Measurements from ENCODE around the gene ZFP36L2. TPM values are rescaled to one million over a fixed set of nuclear protein-coding genes. Genes with fewer than 3 reads are reported as not detected.
A peak's percentile ranks its signal among the peaks of the same experiment; 100 is the strongest.

Gene ZFP36L2
- total and polyA plus RNA-seq, 9 of the 15 experiments (the other 6 are each of a cell fraction or from before 2014, with no cell fraction given), result 4.1 to 60.6 (median 20.3) TPM

DNA sequence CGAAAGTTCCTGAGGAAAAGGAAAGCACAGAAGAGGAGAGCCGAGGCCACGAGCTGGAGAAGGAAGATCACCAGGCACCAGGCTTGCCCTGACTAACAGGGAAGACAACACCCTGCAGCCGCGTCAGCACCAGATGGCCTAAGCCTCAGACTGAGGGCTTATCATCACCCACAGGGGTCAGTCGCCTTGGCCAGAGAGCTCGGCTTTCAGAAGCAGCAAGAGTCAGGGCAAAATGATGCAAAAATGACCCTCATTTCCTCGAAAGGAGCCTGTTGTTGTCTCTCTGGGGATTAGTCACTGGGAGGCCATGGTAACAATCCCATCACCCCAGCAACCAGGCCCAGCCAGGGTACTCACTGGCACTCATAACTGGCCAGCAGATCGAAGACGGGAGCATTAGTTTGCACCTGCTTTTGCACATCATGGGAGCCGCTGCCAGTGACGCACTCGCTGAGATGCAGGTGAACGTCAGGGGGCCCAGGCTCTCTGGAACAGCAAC, 42.7 kb upstream of the ZFP36L2 start (continued):
- TF ChIP-seq, protein P1, sequence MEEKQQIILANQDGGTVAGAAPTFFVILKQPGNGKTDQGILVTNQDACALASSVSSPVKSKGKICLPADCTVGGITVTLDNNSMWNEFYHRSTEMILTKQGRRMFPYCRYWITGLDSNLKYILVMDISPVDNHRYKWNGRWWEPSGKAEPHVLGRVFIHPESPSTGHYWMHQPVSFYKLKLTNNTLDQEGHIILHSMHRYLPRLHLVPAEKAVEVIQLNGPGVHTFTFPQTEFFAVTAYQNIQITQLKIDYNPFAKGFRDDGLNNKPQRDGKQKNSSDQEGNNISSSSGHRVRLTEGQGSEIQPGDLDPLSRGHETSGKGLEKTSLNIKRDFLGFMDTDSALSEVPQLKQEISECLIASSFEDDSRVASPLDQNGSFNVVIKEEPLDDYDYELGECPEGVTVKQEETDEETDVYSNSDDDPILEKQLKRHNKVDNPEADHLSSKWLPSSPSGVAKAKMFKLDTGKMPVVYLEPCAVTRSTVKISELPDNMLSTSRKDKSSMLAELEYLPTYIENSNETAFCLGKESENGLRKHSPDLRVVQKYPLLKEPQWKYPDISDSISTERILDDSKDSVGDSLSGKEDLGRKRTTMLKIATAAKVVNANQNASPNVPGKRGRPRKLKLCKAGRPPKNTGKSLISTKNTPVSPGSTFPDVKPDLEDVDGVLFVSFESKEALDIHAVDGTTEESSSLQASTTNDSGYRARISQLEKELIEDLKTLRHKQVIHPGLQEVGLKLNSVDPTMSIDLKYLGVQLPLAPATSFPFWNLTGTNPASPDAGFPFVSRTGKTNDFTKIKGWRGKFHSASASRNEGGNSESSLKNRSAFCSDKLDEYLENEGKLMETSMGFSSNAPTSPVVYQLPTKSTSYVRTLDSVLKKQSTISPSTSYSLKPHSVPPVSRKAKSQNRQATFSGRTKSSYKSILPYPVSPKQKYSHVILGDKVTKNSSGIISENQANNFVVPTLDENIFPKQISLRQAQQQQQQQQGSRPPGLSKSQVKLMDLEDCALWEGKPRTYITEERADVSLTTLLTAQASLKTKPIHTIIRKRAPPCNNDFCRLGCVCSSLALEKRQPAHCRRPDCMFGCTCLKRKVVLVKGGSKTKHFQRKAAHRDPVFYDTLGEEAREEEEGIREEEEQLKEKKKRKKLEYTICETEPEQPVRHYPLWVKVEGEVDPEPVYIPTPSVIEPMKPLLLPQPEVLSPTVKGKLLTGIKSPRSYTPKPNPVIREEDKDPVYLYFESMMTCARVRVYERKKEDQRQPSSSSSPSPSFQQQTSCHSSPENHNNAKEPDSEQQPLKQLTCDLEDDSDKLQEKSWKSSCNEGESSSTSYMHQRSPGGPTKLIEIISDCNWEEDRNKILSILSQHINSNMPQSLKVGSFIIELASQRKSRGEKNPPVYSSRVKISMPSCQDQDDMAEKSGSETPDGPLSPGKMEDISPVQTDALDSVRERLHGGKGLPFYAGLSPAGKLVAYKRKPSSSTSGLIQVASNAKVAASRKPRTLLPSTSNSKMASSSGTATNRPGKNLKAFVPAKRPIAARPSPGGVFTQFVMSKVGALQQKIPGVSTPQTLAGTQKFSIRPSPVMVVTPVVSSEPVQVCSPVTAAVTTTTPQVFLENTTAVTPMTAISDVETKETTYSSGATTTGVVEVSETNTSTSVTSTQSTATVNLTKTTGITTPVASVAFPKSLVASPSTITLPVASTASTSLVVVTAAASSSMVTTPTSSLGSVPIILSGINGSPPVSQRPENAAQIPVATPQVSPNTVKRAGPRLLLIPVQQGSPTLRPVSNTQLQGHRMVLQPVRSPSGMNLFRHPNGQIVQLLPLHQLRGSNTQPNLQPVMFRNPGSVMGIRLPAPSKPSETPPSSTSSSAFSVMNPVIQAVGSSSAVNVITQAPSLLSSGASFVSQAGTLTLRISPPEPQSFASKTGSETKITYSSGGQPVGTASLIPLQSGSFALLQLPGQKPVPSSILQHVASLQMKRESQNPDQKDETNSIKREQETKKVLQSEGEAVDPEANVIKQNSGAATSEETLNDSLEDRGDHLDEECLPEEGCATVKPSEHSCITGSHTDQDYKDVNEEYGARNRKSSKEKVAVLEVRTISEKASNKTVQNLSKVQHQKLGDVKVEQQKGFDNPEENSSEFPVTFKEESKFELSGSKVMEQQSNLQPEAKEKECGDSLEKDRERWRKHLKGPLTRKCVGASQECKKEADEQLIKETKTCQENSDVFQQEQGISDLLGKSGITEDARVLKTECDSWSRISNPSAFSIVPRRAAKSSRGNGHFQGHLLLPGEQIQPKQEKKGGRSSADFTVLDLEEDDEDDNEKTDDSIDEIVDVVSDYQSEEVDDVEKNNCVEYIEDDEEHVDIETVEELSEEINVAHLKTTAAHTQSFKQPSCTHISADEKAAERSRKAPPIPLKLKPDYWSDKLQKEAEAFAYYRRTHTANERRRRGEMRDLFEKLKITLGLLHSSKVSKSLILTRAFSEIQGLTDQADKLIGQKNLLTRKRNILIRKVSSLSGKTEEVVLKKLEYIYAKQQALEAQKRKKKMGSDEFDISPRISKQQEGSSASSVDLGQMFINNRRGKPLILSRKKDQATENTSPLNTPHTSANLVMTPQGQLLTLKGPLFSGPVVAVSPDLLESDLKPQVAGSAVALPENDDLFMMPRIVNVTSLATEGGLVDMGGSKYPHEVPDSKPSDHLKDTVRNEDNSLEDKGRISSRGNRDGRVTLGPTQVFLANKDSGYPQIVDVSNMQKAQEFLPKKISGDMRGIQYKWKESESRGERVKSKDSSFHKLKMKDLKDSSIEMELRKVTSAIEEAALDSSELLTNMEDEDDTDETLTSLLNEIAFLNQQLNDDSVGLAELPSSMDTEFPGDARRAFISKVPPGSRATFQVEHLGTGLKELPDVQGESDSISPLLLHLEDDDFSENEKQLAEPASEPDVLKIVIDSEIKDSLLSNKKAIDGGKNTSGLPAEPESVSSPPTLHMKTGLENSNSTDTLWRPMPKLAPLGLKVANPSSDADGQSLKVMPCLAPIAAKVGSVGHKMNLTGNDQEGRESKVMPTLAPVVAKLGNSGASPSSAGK (IDR thresholded peaks at IDR 0.05), result no peak
- TF ChIP-seq ZNF143 (CRISPR knock-in tag; IDR thresholded peaks at IDR 0.05) (no peak), ASH1L (IDR thresholded peaks at IDR 0.05; ENCODE audit: borderline replicate concordance, low read depth, partially characterized antibody) (no peak), ZNF239 (CRISPR knock-in tag; IDR thresholded peaks at IDR 0.05) (no peak), FOSL1 (tag; conservative IDR thresholded peaks at IDR 0.05) (0 out of 2 replicates have a peak, but pooled peaks have one; percentile 29), GATA2 (CRISPR knock-in tag; IDR thresholded peaks at IDR 0.05) (peak; percentile 24; the same call in 1 of the 2 replicates), ZNF124 (CRISPR knock-in tag; IDR thresholded peaks at IDR 0.05) (no peak), FIP1L1 (IDR thresholded peaks at IDR 0.05; ENCODE audit: low read depth, low read length, poor library complexity, severe bottlenecking) (no peak), ZKSCAN3 (CRISPR knock-in tag; IDR thresholded peaks at IDR 0.05) (no peak), HIVEP1 (CRISPR knock-in tag; IDR thresholded peaks at IDR 0.05) (no peak), ZC3H11A (IDR thresholded peaks at IDR 0.05; ENCODE audit: low read depth, low read length) (no peak)
- TF ChIP-seq, protein P2, sequence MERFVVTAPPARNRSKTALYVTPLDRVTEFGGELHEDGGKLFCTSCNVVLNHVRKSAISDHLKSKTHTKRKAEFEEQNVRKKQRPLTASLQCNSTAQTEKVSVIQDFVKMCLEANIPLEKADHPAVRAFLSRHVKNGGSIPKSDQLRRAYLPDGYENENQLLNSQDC (CRISPR knock-in tag; IDR thresholded peaks at IDR 0.05), result no peak
- TF ChIP-seq, protein P3, sequence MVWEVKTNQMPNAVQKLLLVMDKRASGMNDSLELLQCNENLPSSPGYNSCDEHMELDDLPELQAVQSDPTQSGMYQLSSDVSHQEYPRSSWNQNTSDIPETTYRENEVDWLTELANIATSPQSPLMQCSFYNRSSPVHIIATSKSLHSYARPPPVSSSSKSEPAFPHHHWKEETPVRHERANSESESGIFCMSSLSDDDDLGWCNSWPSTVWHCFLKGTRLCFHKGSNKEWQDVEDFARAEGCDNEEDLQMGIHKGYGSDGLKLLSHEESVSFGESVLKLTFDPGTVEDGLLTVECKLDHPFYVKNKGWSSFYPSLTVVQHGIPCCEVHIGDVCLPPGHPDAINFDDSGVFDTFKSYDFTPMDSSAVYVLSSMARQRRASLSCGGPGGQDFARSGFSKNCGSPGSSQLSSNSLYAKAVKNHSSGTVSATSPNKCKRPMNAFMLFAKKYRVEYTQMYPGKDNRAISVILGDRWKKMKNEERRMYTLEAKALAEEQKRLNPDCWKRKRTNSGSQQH (CRISPR knock-in tag; IDR thresholded peaks at IDR 0.05), result no peak
- TF ChIP-seq, protein P4, sequence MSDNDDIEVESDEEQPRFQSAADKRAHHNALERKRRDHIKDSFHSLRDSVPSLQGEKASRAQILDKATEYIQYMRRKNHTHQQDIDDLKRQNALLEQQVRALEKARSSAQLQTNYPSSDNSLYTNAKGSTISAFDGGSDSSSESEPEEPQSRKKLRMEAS (CRISPR knock-in tag; IDR thresholded peaks at IDR 0.05), result peak; percentile 51; the same call in 1 of the 2 replicates
- TF ChIP-seq, protein P5, sequence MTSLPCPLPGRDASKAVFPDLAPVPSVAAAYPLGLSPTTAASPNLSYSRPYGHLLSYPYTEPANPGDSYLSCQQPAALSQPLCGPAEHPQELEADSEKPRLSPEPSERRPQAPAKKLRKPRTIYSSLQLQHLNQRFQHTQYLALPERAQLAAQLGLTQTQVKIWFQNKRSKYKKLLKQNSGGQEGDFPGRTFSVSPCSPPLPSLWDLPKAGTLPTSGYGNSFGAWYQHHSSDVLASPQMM (CRISPR knock-in tag; IDR thresholded peaks at IDR 0.05), result no peak

Data from K562 (cell line).